Kasumi-1 (cell line): ENCODE results near the gene BRF1.
A peak's percentile ranks its signal among the peaks of the same experiment; 100 is the strongest.

Experiments
- DNase-seq, 2 experiments: peaks; one replicate each; lab custom pipeline; 2025; lab: John Stamatoyannopoulos, UW

Gene BRF1

GRCh38 chr14:105210266-105211025 is 90.4 kb downstream of the BRF1 start:
- no peak for DNase-seq

GRCh38 chr14:105209646-105210045 is 91.2 kb downstream of the BRF1 start:
- DNase-seq: no peak

- DNase-seq: no peak
These were observed 91.7 kb downstream of the BRF1 start for GRCh38 chr14:105209091-105209490.

- DNase-seq: no peak
These were observed 92.1 kb downstream of the BRF1 start for GRCh38 chr14:105208738-105209075.

- DNase-seq: no peak
These were observed 92.6 kb downstream of the BRF1 start for GRCh38 chr14:105207996-105208737.

GRCh38 chr14:105207460-105207901 is 93.3 kb downstream of the BRF1 start:
- no peak for DNase-seq

GRCh38 chr14:105206873-105207272 is 93.9 kb downstream of the BRF1 start:
- DNase-seq: no peak

- no peak for DNase-seq
These were observed 95.1 kb downstream of the BRF1 start for GRCh38 chr14:105205673-105206208.

GRCh38 chr14:105204931-105205672 is 95.7 kb downstream of the BRF1 start:
- no peak for DNase-seq

GRCh38 chr14:105204206-105204930 is 96.4 kb downstream of the BRF1 start:
- DNase-seq: no peak

GRCh38 chr14:105203701-105204100 is 97.1 kb downstream of the BRF1 start:
- DNase-seq: no peak

GRCh38 chr14:105203057-105203531 is 97.7 kb downstream of the BRF1 start:
- DNase-seq: peak; percentile 22 to 37

- DNase-seq: peak; percentile 80 to 83
These were observed 98.8 kb downstream of the BRF1 start for GRCh38 chr14:105201925-105202513.

GRCh38 chr14:105201156-105201924 is 99.5 kb downstream of the BRF1 start:
- peak; percentile 64 to 70 for DNase-seq

- no peak for DNase-seq
These were observed 100.2 kb downstream of the BRF1 start for GRCh38 chr14:105200641-105201040.

GRCh38 chr14:105200074-105200473 is 100.7 kb downstream of the BRF1 start:
- no peak for DNase-seq

GRCh38 chr14:105199093-105199492 is 101.7 kb downstream of the BRF1 start:
- no peak for DNase-seq

GRCh38 chr14:105198588-105198987 is 102.2 kb downstream of the BRF1 start:
- no peak for DNase-seq

- DNase-seq: peak in 1 of 2 experiments; percentile 15
These were observed 103.6 kb downstream of the BRF1 start for GRCh38 chr14:105197211-105197641.

GRCh38 chr14:105196265-105196960 is 104.4 kb downstream of the BRF1 start:
- DNase-seq: no peak
